DOHH2 (cell line): ENCODE measurements around the gene NCKAP1.

ENCODE experiments used
- H3F3A ChIP-seq: fragments of 200-600 bp; sonication (generic), shearing (Covaris generic); 2 replicates; pipeline ENCODE4 v1.6.0; 2016; ENCODE audit warnings: antibody characterized with exemption, mild to moderate bottlenecking; ENCODE audit not compliant: control insufficient read depth, insufficient read depth
- H3K27ac ChIP-seq: fragments of 200-600 bp; sonication (generic); 2 replicates; pipeline ENCODE4 v1.5.1; 2014; ENCODE audit warnings: low read depth, mild to moderate bottlenecking, low read length, moderate library complexity
- H3K27me3 ChIP-seq: fragments of 200-600 bp; sonication (generic); 2 replicates; pipeline ENCODE4 v1.6.1; 2014; ENCODE audit warnings: mild to moderate bottlenecking, low read length, mixed read lengths; ENCODE audit not compliant: control insufficient read depth
- H3K36me3 ChIP-seq: fragments of 200-600 bp; sonication (generic); 2 replicates; pipeline ENCODE4 v1.6.1; 2014; ENCODE audit warnings: mild to moderate bottlenecking, low read length, moderate library complexity, mixed read lengths; ENCODE audit not compliant: control insufficient read depth
- H3K4me1 ChIP-seq: fragments of 200-600 bp; sonication (generic); 2 replicates; pipeline ENCODE4 v1.6.1; 2014; ENCODE audit warnings: mild to moderate bottlenecking, low read length, mixed read lengths; ENCODE audit not compliant: control insufficient read depth
- H3K4me2 ChIP-seq: fragments of 200-600 bp; sonication (generic); 2 replicates; pipeline ENCODE4 v1.6.0; 2014; ENCODE audit warnings: mild to moderate bottlenecking, low read length, moderate library complexity
- H3K4me3 ChIP-seq: fragments of 200-600 bp; sonication (generic); 2 replicates; pipeline ENCODE4 v1.5.1; 2014; ENCODE audit warnings: mild to moderate bottlenecking, low read length, mixed read lengths
- H3K79me2 ChIP-seq: fragments of 200-600 bp; sonication (generic); 2 replicates; pipeline ENCODE4 v1.6.1; 2014; ENCODE audit warnings: mild to moderate bottlenecking, low read length, mixed read lengths; ENCODE audit not compliant: control insufficient read depth
- H3K9me2 ChIP-seq: fragments of 200-600 bp; sonication (generic); replicated peaks from 2 replicates; pipeline ENCODE4 v1.6.1; 2014; ENCODE audit warnings: mild to moderate bottlenecking, low read length, mixed read lengths; ENCODE audit not compliant: control insufficient read depth
- H3K9me3 ChIP-seq: fragments of 200-600 bp; sonication (generic); 2 replicates; pipeline ENCODE4 v1.6.1; 2014; ENCODE audit warnings: antibody characterized with exemption, low read length, mixed read lengths; ENCODE audit not compliant: control insufficient read depth, insufficient read depth
- H4K20me1 ChIP-seq: fragments of 200-600 bp; sonication (generic); 2 replicates; pipeline ENCODE4 v1.6.0; 2014; ENCODE audit warnings: low read depth, mild to moderate bottlenecking, antibody characterized with exemption, low read length, moderate library complexity; ENCODE audit not compliant: control insufficient read depth, insufficient read depth
- EZH2phosphoT487 ChIP-seq: fragments of 200-600 bp; sonication (generic); IDR thresholded peaks from 2 replicates; pipeline ENCODE4 v1.6.1; 2017; ENCODE audit warnings: borderline replicate concordance, mild to moderate bottlenecking, antibody characterized with exemption, low read length, moderate library complexity, mixed read lengths
- TF ChIP-seq, protein P1 (sequence below): fragments of 200-600 bp; sonication (generic); IDR thresholded peaks from one replicate; pipeline ENCODE4 v1.5.1; 2014; ENCODE audit warnings: antibody characterized with exemption, mild to moderate bottlenecking, low read depth, low read length; ENCODE audit not compliant: poor library complexity, severe bottlenecking

NCKAP1 gene

DNA sequence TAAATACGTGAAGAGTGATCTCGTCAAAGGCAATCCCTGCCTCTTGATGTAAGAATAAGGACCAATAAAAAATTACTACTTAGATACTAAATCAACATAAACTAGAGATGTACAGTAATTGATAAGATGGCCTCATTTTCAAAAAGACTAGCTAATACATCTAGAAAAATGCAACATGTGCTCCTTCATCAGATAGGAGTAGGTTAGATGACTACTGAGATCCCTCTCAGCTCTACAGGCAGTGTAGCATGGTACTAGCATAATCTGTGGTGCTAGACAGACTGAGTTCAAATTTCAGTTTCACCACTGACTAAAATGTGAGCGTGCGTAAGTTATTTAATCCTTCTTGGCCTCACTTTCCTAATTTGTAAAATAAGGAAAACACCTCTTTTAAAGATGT lies 89.2 kb downstream of the NCKAP1 start:
- no peaks in the 10 kb centered on the region for H3K27me3 ChIP-seq
- H3K79me2 ChIP-seq, result no peaks in the 10 kb centered on the region
- TF ChIP-seq EZH2phosphoT487, result no peak
- TF ChIP-seq, protein P1, sequence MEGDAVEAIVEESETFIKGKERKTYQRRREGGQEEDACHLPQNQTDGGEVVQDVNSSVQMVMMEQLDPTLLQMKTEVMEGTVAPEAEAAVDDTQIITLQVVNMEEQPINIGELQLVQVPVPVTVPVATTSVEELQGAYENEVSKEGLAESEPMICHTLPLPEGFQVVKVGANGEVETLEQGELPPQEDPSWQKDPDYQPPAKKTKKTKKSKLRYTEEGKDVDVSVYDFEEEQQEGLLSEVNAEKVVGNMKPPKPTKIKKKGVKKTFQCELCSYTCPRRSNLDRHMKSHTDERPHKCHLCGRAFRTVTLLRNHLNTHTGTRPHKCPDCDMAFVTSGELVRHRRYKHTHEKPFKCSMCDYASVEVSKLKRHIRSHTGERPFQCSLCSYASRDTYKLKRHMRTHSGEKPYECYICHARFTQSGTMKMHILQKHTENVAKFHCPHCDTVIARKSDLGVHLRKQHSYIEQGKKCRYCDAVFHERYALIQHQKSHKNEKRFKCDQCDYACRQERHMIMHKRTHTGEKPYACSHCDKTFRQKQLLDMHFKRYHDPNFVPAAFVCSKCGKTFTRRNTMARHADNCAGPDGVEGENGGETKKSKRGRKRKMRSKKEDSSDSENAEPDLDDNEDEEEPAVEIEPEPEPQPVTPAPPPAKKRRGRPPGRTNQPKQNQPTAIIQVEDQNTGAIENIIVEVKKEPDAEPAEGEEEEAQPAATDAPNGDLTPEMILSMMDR, result no peak
- no peak overlapping the region for H3K4me3 ChIP-seq
- H3K9me3 ChIP-seq, result no peaks in the 10 kb centered on the region
- no peaks in the 10 kb centered on the region for H3F3A ChIP-seq
- H3K27ac ChIP-seq, result no peak overlapping the region
- no peaks in the 10 kb centered on the region for H3K36me3 ChIP-seq
- no peaks in the 10 kb centered on the region for H3K9me2 ChIP-seq
- no peak overlapping the region for H3K4me2 ChIP-seq
- H3K4me1 ChIP-seq, result peaks cover 12% of the 10 kb centered on the region
- H4K20me1 ChIP-seq, result no peaks in the 10 kb centered on the region

DNA sequence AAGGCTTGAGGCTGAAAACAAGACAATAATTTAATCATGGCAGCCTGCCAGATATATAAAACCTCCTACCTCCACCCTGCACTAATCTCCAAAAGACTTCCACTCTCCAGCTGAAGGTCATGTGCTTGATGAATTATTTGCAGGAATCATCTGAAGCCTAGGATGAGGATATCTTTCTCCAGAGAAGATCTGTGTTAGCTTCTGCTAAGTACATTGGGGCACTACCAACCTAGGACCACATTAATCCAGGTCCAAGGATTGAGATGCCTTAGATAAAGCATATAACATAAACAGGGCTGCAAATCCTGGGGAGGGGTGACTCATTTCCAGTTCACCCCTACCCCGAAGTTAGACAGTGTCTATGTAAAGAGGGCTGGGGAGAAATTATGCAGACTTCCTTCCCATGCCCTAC lies 91.3 kb downstream of the NCKAP1 start:
- Histone ChIP-seq H3K4me3 (no peak overlapping the region), H3K36me3 (no peaks in the 10 kb centered on the region), H3K27me3 (no peaks in the 10 kb centered on the region), H3K27ac (no peak overlapping the region), H3K4me2 (no peak overlapping the region), H3F3A (no peaks in the 10 kb centered on the region), H3K9me2 (no peaks in the 10 kb centered on the region), H3K79me2 (no peaks in the 10 kb centered on the region), H3K9me3 (no peaks in the 10 kb centered on the region), H3K4me1 (peaks cover 26% of the 10 kb centered on the region), H4K20me1 (no peaks in the 10 kb centered on the region)
- TF ChIP-seq EZH2phosphoT487, result no peak
- TF ChIP-seq, protein P1, result no peak

DNA sequence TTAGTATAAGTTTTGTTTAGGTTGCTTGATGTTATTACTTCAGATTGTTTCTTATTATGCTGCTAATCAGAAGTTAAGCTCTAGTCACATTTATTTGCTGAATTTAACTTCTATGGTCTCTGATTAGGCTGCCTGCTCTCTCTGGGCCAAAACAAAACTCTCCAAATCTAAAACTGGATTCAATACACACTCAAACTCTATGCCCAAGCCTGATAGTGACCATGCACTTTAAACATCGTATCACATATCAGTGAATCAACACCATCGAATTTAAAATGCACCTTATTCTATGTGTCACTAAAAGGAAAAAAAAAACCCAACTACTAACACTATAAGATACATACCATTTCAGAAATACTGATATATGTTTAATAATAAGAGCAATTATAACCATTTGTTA lies 94.9 kb downstream of the NCKAP1 start:
- no peak for TF ChIP-seq EZH2phosphoT487
- TF ChIP-seq, protein P1, result no peak
- Histone ChIP-seq H3K27me3 (no peaks in the 10 kb centered on the region), H3F3A (no peaks in the 10 kb centered on the region), H3K9me2 (no peaks in the 10 kb centered on the region), H3K27ac (no peak overlapping the region), H3K79me2 (no peaks in the 10 kb centered on the region), H4K20me1 (no peaks in the 10 kb centered on the region), H3K4me3 (no peak overlapping the region), H3K9me3 (no peaks in the 10 kb centered on the region), H3K4me2 (no peak overlapping the region), H3K4me1 (peaks cover 32% of the 10 kb centered on the region), H3K36me3 (no peaks in the 10 kb centered on the region)

DNA sequence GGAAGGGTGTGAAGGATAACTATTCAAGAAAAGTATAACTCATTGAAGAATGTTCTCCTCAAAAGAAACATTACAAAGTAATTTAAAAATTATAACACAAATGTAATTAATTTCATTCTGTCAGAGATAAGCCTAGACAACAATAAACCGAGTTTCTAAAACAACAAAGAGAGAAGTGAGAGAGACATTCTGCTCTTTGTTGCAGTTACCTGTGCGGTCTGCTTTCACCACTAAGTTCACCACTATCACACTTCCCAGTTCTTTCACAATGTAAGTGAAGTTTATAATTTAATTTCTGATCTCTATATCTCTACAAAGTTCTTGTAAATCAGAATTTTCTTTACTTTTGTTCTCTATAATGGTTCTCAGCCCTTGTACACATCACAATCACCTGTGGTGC lies 95.5 kb downstream of the NCKAP1 start:
- Histone ChIP-seq H3K27me3 (no peaks in the 10 kb centered on the region), H3K9me2 (no peaks in the 10 kb centered on the region), H3K4me1 (peaks cover 32% of the 10 kb centered on the region), H3K9me3 (no peaks in the 10 kb centered on the region), H3F3A (no peaks in the 10 kb centered on the region), H3K4me2 (peak overlapping the region; percentile 38; the same call in 1 of the 2 replicates), H3K27ac (no peak overlapping the region), H3K4me3 (no peak overlapping the region), H4K20me1 (no peaks in the 10 kb centered on the region), H3K36me3 (no peaks in the 10 kb centered on the region), H3K79me2 (no peaks in the 10 kb centered on the region)
- TF ChIP-seq EZH2phosphoT487, result no peak
- TF ChIP-seq, protein P1, result no peak
